OCI-LY7 (cell line): ENCODE data around the gene ZDHHC14. TPM values are rescaled to one million over a fixed set of nuclear protein-coding genes. Genes with fewer than 3 reads are reported as not detected.

Source experiments
- BruUV-seq: library from RNA; stranded (reverse); fragments of 400-500 nt; replicated peaks from 2 replicates; lab custom pipeline; 2021; lab: Mats Ljungman, UMichigan
- CTCF ChIA-PET: fragments of 300-600 bp; sonication (Branson Sonifier 250); formaldehyde crosslinking; loops from one replicate; lab custom pipeline; 2022; ENCODE audit warnings: antibody characterized with exemption; ENCODE audit not compliant: unreplicated experiment; lab: Charles Lee
- POLR2A ChIA-PET: fragments of 300-600 bp; sonication (Branson Sonifier 250); formaldehyde crosslinking; loops from one replicate; lab custom pipeline; 2022; ENCODE audit warnings: antibody characterized with exemption; lab: Charles Lee
- DNase-seq: peaks from one replicate; pipeline ENCODE4 v3.0.0-alpha.2; 2015; ENCODE audit warnings: low spot score
- H2AFZ ChIP-seq: fragments of 200-600 bp; sonication (generic), shearing (Covaris generic); 2 replicates; pipeline ENCODE4 v1.6.1; 2014; ENCODE audit warnings: mild to moderate bottlenecking, antibody characterized with exemption, low read length, moderate library complexity
- H3K27ac ChIP-seq: fragments of 200-600 bp; sonication (generic); 2 replicates; pipeline ENCODE4 v1.5.1; 2014; ENCODE audit warnings: mixed run types, low read depth, mild to moderate bottlenecking, moderate library complexity, low read length, inconsistent platforms; ENCODE audit not compliant: poor library complexity, severe bottlenecking
- H3K36me3 ChIP-seq: fragments of 200-600 bp; sonication (generic); 2 replicates; pipeline ENCODE4 v1.6.1; 2014; ENCODE audit warnings: mild to moderate bottlenecking, antibody characterized with exemption, low read length, moderate library complexity, mixed read lengths; ENCODE audit not compliant: insufficient read depth
- H3K4me1 ChIP-seq: fragments of 200-600 bp; sonication (generic); 2 replicates; pipeline ENCODE4 v1.5.1; 2014; ENCODE audit warnings: mild to moderate bottlenecking, low read length; ENCODE audit not compliant: insufficient read depth, poor library complexity, severe bottlenecking
- H3K4me2 ChIP-seq: fragments of 200-600 bp; sonication (generic); 2 replicates; pipeline ENCODE4 v1.6.1; 2014; ENCODE audit warnings: mild to moderate bottlenecking, low read length
- H3K4me3 ChIP-seq: fragments of 200-600 bp; sonication (generic); 2 replicates; pipeline ENCODE4 v1.5.1; 2014; ENCODE audit warnings: mild to moderate bottlenecking, low read depth, low read length; ENCODE audit not compliant: poor library complexity, severe bottlenecking
- H3K79me2 ChIP-seq: fragments of 200-600 bp; sonication (generic); 2 replicates; pipeline ENCODE4 v1.6.1; 2016; ENCODE audit warnings: low read depth, mild to moderate bottlenecking, low read length, moderate library complexity, mixed read lengths; ENCODE audit not compliant: insufficient read depth
- H3K9me2 ChIP-seq: fragments of 200-600 bp; sonication (generic); 2 replicates; pipeline ENCODE4 v1.6.1; 2016; ENCODE audit warnings: mild to moderate bottlenecking, low read length, mixed read lengths; ENCODE audit not compliant: insufficient read depth
- H3K9me3 ChIP-seq: fragments of 200-600 bp; sonication (generic); 2 replicates; pipeline ENCODE4 v1.6.1; 2014; ENCODE audit warnings: mild to moderate bottlenecking, mixed run types, low read length, mixed read lengths
- H4K20me1 ChIP-seq: fragments of 200-600 bp; sonication (generic); 2 replicates; pipeline ENCODE4 v1.6.1; 2014; ENCODE audit warnings: mild to moderate bottlenecking, antibody characterized with exemption, low read length, moderate library complexity, mixed read lengths; ENCODE audit not compliant: insufficient read depth
- CTCF ChIP-seq: fragments of 200-600 bp; sonication (generic); conservative IDR thresholded peaks from 2 replicates; pipeline ENCODE4 v1.5.1; 2014; ENCODE audit warnings: mild to moderate bottlenecking, antibody characterized with exemption, low read length, moderate library complexity, mixed read lengths
- EZH2phosphoT487 ChIP-seq: fragments of 200-600 bp; sonication (generic); IDR thresholded peaks from 2 replicates; pipeline ENCODE4 v1.6.1; 2018; ENCODE audit warnings: low read depth, borderline replicate concordance, mild to moderate bottlenecking, mixed run types, antibody characterized with exemption, low read length, moderate library complexity, mixed read lengths
- intact Hi-C: fragments of 100-400 bp; cut with micrococcal nuclease; formaldehyde crosslinking; loops from one replicate; pipeline ENCODE4 v1.10.0; 2022; ENCODE audit not compliant: unreplicated experiment
- total RNA-seq, 2 experiments: library from RNA; depleted of rRNA in 1 of 2; stranded (reverse); fragments of >200 nt in 1 of 2; shearing (Covaris generic) in 1 of 2; gene quantifications; 2 replicates each; pipeline ENCODE4 v1.2.3, GENCODE V29; 2014 to 2022

Gene ZDHHC14
- total RNA-seq, 2 experiments from 2014 or later, result 0.69 to 3.0 TPM

GRCh38 chr6:157533048-157533871 is 152.3 kb downstream of the ZDHHC14 start:
- peaks cover 9% of the 10 kb centered on the region for H3K4me1 ChIP-seq
- H3K9me3 ChIP-seq, result no peaks in the 10 kb centered on the region
- no peaks in the 10 kb centered on the region for H3K36me3 ChIP-seq
- no peaks in the 10 kb centered on the region for H4K20me1 ChIP-seq
- TF ChIP-seq EZH2phosphoT487 (no peak), CTCF (no peak)
- H3K4me2 ChIP-seq, result no peak overlapping the region
- no peak overlapping the region for H3K4me3 ChIP-seq
- CTCF ChIA-PET, result no interaction called here
- no peak overlapping the region for H2AFZ ChIP-seq
- no peaks in the 10 kb centered on the region for H3K79me2 ChIP-seq
- H3K9me2 ChIP-seq, result no peaks in the 10 kb centered on the region
- no TSS peak for BruUV-seq
- intact Hi-C loops, result no loop called here
- POLR2A ChIA-PET, result interaction anchor here (0.7 to 1.5 kb wide), 3 partner anchors 13 to 30 kb away, joined by 3 read pairs; no protein-coding TSS in a partner anchor
- DNase-seq, result no peak
- H3K27ac ChIP-seq, result no peak overlapping the region

DNA sequence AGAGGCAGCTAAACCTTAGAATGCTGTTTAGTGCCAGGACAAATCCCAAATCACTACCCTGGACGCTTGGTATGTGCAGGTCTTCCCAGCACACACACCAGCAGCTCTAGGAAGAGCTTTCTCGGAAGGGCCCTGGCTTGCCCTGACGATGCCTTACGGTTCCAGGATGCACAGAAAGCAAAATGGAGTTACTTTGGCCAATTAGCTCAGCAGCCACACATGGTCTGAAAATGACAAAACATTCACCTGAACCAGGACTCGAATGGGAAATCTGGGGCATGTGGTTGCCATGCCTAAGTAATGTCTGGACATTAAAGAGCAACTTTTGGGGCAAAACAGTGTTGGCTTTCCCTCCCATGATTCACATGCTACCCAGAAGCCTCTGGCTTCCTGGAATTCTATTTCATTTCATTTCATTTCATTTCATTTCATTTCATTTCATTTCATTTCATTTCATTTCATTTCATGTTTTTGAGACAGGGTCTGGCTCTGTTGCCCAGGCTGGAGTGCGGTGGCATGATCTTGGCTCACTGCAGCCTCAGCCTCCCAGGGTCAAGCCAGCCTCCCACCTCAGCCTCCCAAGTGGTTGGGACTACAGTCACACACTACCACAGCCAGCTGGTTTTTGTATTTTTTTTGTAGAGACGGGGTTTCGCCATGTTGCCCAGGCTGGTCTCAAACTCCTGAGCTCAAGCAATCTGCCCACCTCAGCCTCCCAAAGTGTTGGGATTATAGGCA is 153.3 kb downstream of the ZDHHC14 start:
- no peak for DNase-seq
- no peaks in the 10 kb centered on the region for H3K9me3 ChIP-seq
- peaks cover 12% of the 10 kb centered on the region for H3K4me1 ChIP-seq
- no peak overlapping the region for H3K4me3 ChIP-seq
- H4K20me1 ChIP-seq, result no peaks in the 10 kb centered on the region
- POLR2A ChIA-PET, result interaction anchor here (0.7 to 1.5 kb wide), 2 partner anchors 22 to 29 kb away, joined by 3 read pairs; no protein-coding TSS in a partner anchor
- no peak overlapping the region for H3K4me2 ChIP-seq
- H3K27ac ChIP-seq, result no peak overlapping the region
- CTCF ChIA-PET, result no interaction called here
- no peaks in the 10 kb centered on the region for H3K9me2 ChIP-seq
- no peaks in the 10 kb centered on the region for H3K36me3 ChIP-seq
- no peaks in the 10 kb centered on the region for H3K79me2 ChIP-seq
- no TSS peak for BruUV-seq
- TF ChIP-seq CTCF (no peak), EZH2phosphoT487 (no peak)
- intact Hi-C loops, result no loop called here
- H2AFZ ChIP-seq, result no peak overlapping the region
